ENCODE data around the gene APOF. TPM values are rescaled to one million over a fixed set of nuclear protein-coding genes. Genes with fewer than 3 reads are reported as not detected.

APOF gene
- total and polyA plus RNA-seq, 2 of the 13 experiments (the other 11 are each of a cell fraction or from before 2014, with no cell fraction given) = 3.3 to 23.9 TPM

DNA sequence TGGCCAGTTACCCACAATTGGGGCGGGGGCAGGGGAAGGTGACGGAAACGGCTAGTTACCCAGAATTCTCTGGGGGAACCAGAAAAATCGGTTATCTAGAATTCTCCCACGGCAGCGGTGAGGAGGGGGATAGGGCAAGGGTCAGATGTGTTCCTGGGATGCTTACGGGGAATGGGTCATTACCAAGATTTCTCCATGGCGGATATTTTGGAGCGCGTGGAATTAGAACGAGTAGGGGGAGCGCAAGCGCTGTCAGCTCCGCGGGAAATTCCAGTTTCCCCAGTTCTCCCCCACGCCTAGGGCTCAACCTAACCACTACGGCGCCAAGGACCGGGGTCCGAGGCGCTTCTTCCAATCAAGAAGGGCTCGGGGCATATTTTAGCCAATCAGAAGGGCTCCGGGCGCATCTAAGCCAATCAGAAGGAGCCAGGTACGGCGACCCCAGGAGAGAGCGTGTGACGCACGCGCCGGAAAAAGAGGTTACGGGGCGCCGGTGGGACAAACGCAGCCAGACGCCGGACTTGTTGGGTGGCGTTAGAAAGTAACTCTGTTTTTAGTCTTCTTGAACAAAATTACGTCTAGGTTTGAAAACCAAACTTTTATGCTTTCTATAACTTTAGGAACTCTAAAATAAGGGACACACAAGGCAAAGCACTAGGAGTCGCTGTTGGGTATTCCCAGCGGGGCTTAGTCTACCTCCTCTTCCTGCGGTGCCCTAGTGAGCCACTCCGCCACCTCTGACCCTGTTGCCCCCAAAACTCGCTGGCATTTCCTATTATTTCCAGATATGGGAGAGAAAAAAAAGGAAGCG is 28.8 kb downstream of the APOF start, which contains the start of gene PAN2 (continued):
- TF ChIP-seq ZNF501 (CRISPR knock-in tag; IDR thresholded peaks at IDR 0.05) (peak; percentile 51; the same call in 1 of the 2 replicates), AHDC1 (CRISPR knock-in tag; IDR thresholded peaks at IDR 0.05; ENCODE audit: borderline replicate concordance) (no peak), ZNF431 (CRISPR knock-in tag; IDR thresholded peaks at IDR 0.05; ENCODE audit: borderline replicate concordance, low read depth) (0 out of 2 replicates have a peak, but pooled peaks have one; percentile 50), SMC3 (IDR thresholded peaks at IDR 0.05; ENCODE audit: low read length) (peak; percentile 27), HNRNPLL (IDR thresholded peaks at IDR 0.05; ENCODE audit: low read depth, low read length, poor library complexity, severe bottlenecking) (peak; percentile 80), HNRNPH1 (optimal IDR thresholded peaks at IDR 0.05; ENCODE audit: low read depth, low read length) (no peak), ATRX (CRISPR knock-in tag; IDR thresholded peaks at IDR 0.05; ENCODE audit: borderline replicate concordance) (no peak), SIX1 (CRISPR knock-in tag; IDR thresholded peaks at IDR 0.05; ENCODE audit: borderline replicate concordance) (no peak), RAD21 (CRISPR knock-in tag; IDR thresholded peaks at IDR 0.05) (peak; percentile 67; the same call in 1 of the 2 replicates), NR3C1 (CRISPR knock-in tag; IDR thresholded peaks at IDR 0.05) (no peak), SAFB2 (CRISPR knock-in tag; IDR thresholded peaks at IDR 0.05; ENCODE audit: borderline replicate concordance, low read depth) (no peak), MIER2 (CRISPR knock-in tag; IDR thresholded peaks at IDR 0.05) (no peak), WIZ (CRISPR knock-in tag; IDR thresholded peaks at IDR 0.05) (no peak), SKI (IDR thresholded peaks at IDR 0.05; ENCODE audit: partially characterized antibody) (no peak), PHF8 (CRISPR knock-in tag; IDR thresholded peaks at IDR 0.05) (peak; percentile 57), ERF (CRISPR knock-in tag; IDR thresholded peaks at IDR 0.05) (peak; percentile 68; the same call in 1 of the 2 replicates), ATAD3A (CRISPR knock-in tag; IDR thresholded peaks at IDR 0.05) (no peak), CHCHD3 (CRISPR knock-in tag; IDR thresholded peaks at IDR 0.05) (no peak), ZNF558 (CRISPR knock-in tag; IDR thresholded peaks at IDR 0.05; ENCODE audit: borderline replicate concordance) (no peak), TOE1 (CRISPR knock-in tag; IDR thresholded peaks at IDR 0.05) (no peak)
- TF ChIP-seq, protein P1, sequence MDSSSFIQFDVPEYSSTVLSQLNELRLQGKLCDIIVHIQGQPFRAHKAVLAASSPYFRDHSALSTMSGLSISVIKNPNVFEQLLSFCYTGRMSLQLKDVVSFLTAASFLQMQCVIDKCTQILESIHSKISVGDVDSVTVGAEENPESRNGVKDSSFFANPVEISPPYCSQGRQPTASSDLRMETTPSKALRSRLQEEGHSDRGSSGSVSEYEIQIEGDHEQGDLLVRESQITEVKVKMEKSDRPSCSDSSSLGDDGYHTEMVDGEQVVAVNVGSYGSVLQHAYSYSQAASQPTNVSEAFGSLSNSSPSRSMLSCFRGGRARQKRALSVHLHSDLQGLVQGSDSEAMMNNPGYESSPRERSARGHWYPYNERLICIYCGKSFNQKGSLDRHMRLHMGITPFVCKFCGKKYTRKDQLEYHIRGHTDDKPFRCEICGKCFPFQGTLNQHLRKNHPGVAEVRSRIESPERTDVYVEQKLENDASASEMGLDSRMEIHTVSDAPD (CRISPR knock-in tag; IDR thresholded peaks at IDR 0.05) = no peak
- TF ChIP-seq, protein P2, sequence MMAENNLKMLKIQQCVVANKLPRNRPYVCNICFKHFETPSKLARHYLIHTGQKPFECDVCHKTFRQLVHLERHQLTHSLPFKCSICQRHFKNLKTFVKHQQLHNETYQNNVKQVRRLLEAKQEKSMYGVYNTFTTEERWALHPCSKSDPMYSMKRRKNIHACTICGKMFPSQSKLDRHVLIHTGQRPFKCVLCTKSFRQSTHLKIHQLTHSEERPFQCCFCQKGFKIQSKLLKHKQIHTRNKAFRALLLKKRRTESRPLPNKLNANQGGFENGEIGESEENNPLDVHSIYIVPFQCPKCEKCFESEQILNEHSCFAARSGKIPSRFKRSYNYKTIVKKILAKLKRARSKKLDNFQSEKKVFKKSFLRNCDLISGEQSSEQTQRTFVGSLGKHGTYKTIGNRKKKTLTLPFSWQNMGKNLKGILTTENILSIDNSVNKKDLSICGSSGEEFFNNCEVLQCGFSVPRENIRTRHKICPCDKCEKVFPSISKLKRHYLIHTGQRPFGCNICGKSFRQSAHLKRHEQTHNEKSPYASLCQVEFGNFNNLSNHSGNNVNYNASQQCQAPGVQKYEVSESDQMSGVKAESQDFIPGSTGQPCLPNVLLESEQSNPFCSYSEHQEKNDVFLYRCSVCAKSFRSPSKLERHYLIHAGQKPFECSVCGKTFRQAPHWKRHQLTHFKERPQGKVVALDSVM (CRISPR knock-in tag; IDR thresholded peaks at IDR 0.05) = 0 out of 2 replicates have a peak, but pooled peaks have one; percentile 26
